Hematopoietic multipotent progenitor cell treated with erythropoietin and hydrocortisone succinate and interleukin-3 and kit ligand, for 8 days (in vitro differentiated cells): ENCODE data around the gene ACVR2B.

Source experiments
- DNase-seq: peaks from one replicate; pipeline ENCODE4 v3.0.0-alpha.2; 2015

Gene ACVR2B

DNA sequence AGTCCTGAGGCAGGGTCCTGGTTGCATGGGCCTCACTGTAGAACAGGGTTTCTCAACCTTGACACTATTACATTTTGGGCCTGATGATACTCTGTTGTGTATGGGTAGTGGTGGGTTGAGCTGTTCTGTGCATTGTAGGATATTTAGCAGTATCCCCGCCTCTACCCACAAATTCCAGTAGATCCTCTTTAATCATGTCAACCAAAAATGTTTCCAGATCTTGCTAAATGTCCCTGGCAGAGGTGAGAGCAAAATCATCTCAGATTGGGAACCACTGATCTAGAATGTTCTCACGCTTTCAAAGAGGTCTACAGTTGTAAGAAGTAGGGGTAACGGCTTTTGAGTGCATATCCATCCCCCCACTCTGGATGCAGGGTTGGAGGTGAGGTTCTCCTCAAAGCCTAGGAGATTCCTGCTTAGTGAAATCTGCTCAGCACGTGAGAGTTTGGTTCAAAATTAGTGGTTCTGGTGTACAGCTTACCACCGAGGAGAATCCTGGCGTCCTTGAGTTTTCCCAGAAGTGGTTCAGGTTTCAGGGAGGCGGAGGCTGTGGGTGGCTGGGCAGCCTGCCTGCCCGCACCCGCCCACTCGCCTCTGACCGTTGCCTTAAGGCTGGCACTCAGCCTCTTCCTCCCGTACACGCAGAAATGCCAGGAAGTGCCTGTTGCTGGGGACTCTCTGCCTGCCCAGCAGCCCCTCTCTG is 5.3 kb downstream of the ACVR2B start:
- DNase-seq, result no peak

- DNase-seq, result no peak
These were observed 5.9 kb downstream of the ACVR2B start for GRCh38 chr3:38459499-38460048.

- no peak for DNase-seq
These were observed 6.9 kb downstream of the ACVR2B start for GRCh38 chr3:38460377-38461270.

DNA sequence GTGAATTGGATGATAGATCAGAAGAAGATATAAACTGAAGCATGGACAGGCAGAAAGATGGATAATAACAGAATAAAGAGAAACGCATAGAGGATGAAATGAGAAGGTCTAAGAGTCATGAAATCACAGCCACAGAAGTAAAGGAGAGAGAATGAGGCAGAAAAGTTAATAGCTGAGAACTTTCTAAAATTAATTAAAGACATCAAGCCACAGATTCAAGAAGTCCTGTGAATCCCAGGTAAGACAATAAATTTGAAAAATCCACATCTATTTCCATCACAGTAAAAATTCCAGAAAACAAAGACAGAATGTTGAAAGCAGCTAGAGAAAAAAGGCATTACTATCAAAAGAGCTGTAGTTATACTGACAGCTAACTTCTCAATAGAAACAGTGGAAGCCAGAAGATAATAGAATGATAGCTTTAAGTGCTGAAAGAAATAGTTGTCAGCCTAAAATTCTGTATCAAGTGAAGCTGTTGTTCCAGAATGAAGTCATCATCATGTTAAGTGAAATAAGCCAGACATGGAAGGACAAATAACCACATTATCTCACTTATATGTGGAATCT is 12.0 kb downstream of the ACVR2B start:
- DNase-seq, result no peak

GRCh38 chr3:38468765-38469164 is 15.1 kb downstream of the ACVR2B start:
- DNase-seq, result no peak

GRCh38 chr3:38469852-38470251 is 16.2 kb downstream of the ACVR2B start:
- no peak for DNase-seq

- DNase-seq, result no peak
These were observed 17.7 kb downstream of the ACVR2B start for GRCh38 chr3:38471260-38471857.

DNA sequence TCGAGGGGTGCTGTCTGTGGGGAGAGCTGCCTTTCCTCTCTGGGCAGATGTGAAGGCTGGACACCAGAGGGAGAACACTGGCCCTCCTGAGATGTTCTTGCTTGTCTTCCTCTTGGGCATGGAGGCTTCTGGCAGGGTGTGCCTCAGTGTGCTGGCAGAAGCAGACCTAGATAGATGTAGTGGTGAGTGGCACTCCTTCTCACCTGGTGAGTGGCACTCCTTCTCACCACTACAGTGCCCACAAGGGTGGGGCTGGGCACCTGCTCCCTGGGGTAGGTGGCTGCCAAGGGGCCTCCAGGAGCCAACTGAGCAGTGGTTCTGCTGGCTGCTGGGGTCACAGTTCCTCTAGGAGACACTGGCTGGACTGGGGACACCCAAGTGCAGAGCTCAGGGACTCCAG is 18.7 kb downstream of the ACVR2B start:
- no peak for DNase-seq

- DNase-seq, result no peak
These were observed 19.5 kb downstream of the ACVR2B start for GRCh38 chr3:38473229-38473628.

DNA sequence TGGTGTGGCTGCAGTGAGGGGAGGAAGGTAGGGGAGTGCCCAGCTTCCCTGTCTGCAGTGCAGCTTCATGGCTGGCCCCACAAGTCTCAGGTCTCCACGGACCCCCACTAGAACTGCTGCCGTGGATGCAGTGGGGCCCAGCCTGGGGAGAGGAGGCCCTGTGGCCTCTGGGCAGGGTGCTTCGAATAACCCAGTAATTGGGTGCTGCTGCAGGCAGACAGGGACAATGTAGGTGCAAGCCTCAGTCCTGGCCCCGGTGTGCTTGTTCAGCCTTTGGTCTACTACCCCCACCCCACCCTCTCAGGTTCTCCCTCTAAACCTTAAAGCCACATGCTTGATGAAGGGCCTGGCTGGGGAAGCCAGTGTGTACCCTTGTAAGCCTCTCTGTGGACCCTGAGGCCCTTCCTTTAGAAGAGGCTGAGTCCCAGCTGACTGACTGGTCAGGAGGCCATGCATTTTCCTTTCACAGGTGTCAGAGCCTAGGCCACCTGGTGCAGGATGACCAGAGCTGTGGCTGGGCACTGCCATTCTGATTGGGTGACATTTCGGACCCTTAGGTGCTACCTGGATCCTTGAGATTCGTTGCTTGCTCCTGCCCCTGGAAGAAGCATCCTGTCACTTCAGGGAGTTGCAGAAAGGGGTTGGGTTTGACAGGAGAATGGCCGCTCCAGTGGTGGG is 21.4 kb downstream of the ACVR2B start:
- DNase-seq, result no peak

GRCh38 chr3:38475716-38476115 is 22.0 kb downstream of the ACVR2B start:
- DNase-seq, result no peak

GRCh38 chr3:38476157-38476756 is 22.6 kb downstream of the ACVR2B start:
- DNase-seq, result no peak

GRCh38 chr3:38477057-38477820 is 23.5 kb downstream of the ACVR2B start:
- no peak for DNase-seq

DNA sequence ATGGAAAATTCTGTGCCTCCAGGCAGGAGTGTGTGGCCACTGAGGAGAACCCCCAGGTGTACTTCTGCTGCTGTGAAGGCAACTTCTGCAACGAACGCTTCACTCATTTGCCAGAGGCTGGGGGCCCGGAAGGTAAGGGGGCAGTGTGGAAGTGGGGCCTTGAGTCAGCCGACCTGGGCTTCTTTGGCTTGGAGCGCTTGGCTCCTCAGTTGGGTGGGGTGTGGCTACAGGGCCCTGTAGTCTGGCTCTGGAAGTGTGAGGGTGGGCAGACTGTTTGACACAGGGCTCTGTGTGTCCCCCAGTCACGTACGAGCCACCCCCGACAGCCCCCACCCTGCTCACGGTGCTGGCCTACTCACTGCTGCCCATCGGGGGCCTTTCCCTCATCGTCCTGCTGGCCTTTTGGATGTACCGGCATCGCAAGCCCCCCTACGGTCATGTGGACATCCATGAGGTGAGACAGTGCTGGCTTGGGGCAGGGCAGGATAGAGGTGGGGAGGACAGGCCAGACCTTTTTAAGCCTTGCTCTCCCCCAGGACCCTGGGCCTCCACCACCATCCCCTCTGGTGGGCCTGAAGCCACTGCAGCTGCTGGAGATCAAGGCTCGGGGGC is 24.3 kb downstream of the ACVR2B start:
- no peak for DNase-seq

DNA sequence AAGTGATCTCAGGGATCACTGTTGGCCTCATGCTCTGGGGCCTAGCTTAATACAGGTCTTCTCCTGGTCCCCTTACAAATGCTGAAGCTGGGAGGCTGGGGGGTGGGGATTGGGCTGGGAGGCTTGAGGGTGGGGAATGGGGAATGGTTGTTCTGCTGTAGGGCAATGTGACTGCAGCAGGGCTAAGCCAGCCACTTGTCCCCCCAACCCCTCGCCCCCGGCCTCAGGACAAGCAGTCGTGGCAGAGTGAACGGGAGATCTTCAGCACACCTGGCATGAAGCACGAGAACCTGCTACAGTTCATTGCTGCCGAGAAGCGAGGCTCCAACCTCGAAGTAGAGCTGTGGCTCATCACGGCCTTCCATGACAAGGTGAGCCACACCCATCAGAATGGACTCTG is 25.2 kb downstream of the ACVR2B start:
- DNase-seq, result no peak

DNA sequence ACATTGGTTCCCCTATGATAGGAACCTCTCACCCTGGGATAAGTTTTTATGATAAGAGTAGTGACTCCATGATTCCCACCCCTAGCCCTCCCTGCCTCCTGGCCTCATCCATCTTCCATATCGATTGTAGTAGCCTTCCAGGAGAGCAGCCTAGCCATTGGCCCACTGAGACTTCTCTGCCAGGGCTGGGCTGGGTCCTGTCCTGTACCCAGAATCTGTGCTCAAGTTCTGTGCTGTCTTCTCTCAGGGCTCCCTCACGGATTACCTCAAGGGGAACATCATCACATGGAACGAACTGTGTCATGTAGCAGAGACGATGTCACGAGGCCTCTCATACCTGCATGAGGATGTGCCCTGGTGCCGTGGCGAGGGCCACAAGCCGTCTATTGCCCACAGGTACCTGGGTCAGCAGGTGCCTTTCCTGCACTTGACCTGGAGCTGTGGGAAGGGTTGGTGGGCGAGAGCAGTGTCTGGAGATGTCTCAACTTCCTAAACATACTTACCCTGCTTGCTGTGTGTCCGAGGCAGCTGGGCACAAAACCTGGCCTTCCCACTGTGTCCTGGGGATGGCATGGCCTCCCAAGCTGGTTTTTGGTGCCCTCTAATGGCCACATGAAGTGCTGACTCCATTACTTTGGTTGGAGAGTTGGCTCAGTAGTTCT is 25.9 kb downstream of the ACVR2B start:
- DNase-seq, result peak; percentile 67

- no peak for DNase-seq
These were observed 26.4 kb downstream of the ACVR2B start for GRCh38 chr3:38480093-38480445.

GRCh38 chr3:38480930-38481329 is 27.2 kb downstream of the ACVR2B start:
- DNase-seq, result no peak

DNA sequence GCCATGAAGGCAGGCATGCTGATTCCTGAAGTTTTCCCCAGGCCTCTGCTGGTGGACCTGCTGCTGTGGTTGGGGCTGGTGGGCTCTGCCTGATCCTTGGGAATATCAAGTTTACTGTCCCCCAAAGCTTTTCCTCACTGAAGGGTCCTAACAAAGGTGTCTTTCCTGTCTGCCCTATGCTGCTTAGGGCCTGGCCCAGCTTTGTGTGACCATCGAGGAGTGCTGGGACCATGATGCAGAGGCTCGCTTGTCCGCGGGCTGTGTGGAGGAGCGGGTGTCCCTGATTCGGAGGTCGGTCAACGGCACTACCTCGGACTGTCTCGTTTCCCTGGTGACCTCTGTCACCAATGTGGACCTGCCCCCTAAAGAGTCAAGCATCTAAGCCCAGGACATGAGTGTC is 29.3 kb downstream of the ACVR2B start:
- no peak for DNase-seq

GRCh38 chr3:38487323-38487722 is 33.6 kb downstream of the ACVR2B start:
- DNase-seq, result no peak
